Activated CD4-positive, alpha-beta T cell treated with anti-CD3 and anti-CD28 coated beads, Interleukin-2, amount 10 ng/mL, durations not matched to agents 7 days and 5 days (primary cell): ENCODE measurements around the gene PDZD4. TPM values are rescaled to one million over a fixed set of nuclear protein-coding genes. Genes with fewer than 3 reads are reported as not detected.
A peak's percentile ranks its signal among the peaks of the same experiment; 100 is the strongest.

Experiments
- CTCF ChIA-PET: fragments of 350-600 bp; sonication (Branson Sonifier 250); formaldehyde crosslinking; loops from one replicate; lab custom pipeline; 2021; ENCODE audit warnings: antibody characterized with exemption; lab: Charles Lee
- POLR2A ChIA-PET: fragments of 350-600 bp; sonication (Branson Sonifier 250); formaldehyde crosslinking; loops from one replicate; lab custom pipeline; 2021; ENCODE audit warnings: antibody characterized with exemption; lab: Charles Lee
- DNase-seq: peaks from one replicate; pipeline ENCODE4 v3.0.0-alpha.2; 2020
- H3K27ac Mint-ChIP-seq: one replicate; pipeline ENCODE4 v1.8.0; 2021; ENCODE audit warnings: mild to moderate bottlenecking, moderate library complexity, mixed read lengths
- H3K27me3 Mint-ChIP-seq: one replicate; pipeline ENCODE4 v1.8.0; 2021; ENCODE audit warnings: mixed read lengths
- H3K36me3 Mint-ChIP-seq: one replicate; pipeline ENCODE4 v1.8.0; 2021; ENCODE audit warnings: low read depth, mixed read lengths
- H3K4me1 Mint-ChIP-seq: one replicate; pipeline ENCODE4 v1.8.0; 2021; ENCODE audit warnings: mixed read lengths
- H3K4me3 Mint-ChIP-seq: one replicate; pipeline ENCODE4 v1.8.0; 2021; ENCODE audit warnings: mild to moderate bottlenecking, moderate library complexity, mixed read lengths
- H3K9me3 Mint-ChIP-seq: one replicate; pipeline ENCODE4 v1.8.0; 2021; ENCODE audit warnings: mixed read lengths
- total RNA-seq, 2 experiments: library from RNA; stranded (reverse); gene quantifications; one replicate each; pipeline ENCODE4 v1.2.3, GENCODE V29; 2021

Gene PDZD4
- total RNA-seq, 2 experiments from 2014 or later, result 0.32 to 0.60 TPM

DNA sequence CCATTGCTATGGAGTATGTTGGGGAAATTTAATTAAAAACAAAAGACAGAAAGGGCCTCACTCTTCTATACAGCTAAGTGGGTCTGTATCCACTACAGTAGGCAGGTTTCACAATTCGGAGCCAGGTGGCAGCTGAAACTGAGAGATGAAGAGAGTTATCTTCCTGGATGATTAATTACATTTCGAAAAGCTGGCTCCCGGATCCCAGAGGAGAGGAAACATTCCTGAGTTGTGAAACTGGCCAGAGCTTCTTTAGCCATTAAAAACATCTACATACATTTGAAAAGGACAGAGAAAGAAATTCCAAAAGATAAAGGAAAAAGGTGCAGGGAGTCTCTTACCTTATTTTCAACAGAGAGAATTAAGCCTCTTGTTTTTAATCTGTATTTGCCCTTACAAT, 15.5 kb upstream of the PDZD4 start:
- H3K27me3 Mint-ChIP-seq, result peaks cover 26% of the 10 kb centered on the region
- no peak overlapping the region for H3K27ac Mint-ChIP-seq
- no peaks in the 10 kb centered on the region for H3K4me1 Mint-ChIP-seq
- H3K4me3 Mint-ChIP-seq, result no peak overlapping the region
- DNase-seq, result no peak
- ChIA-PET CTCF (no interaction called here), POLR2A (no interaction called here)
- H3K9me3 Mint-ChIP-seq, result no peaks in the 10 kb centered on the region
- no peaks in the 10 kb centered on the region for H3K36me3 Mint-ChIP-seq

DNA sequence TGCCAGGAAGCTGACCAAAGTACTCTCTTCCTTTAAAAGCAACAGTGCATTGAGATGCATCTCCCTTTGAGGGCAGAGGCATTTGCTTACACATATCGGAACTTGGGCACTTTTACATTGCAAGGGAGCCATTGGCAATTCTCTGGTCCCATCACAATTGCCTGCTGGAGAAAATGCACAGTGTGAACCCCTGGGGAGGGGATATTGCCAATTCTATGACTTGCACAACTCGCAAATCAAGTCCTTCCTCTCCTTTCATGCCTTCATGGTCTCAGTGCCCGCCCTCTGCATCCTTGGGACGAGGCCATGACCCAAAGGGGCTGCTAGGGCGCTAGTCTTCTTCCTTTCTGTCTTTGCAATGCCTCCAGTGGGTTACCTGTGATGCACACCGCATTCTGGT, 14.9 kb upstream of the PDZD4 start:
- CTCF ChIA-PET, result no interaction called here
- H3K4me3 Mint-ChIP-seq, result no peak overlapping the region
- no peaks in the 10 kb centered on the region for H3K36me3 Mint-ChIP-seq
- POLR2A ChIA-PET, result no interaction called here
- H3K4me1 Mint-ChIP-seq, result no peaks in the 10 kb centered on the region
- H3K9me3 Mint-ChIP-seq, result no peaks in the 10 kb centered on the region
- no peak for DNase-seq
- H3K27me3 Mint-ChIP-seq, result peaks cover 26% of the 10 kb centered on the region
- H3K27ac Mint-ChIP-seq, result no peak overlapping the region

DNA sequence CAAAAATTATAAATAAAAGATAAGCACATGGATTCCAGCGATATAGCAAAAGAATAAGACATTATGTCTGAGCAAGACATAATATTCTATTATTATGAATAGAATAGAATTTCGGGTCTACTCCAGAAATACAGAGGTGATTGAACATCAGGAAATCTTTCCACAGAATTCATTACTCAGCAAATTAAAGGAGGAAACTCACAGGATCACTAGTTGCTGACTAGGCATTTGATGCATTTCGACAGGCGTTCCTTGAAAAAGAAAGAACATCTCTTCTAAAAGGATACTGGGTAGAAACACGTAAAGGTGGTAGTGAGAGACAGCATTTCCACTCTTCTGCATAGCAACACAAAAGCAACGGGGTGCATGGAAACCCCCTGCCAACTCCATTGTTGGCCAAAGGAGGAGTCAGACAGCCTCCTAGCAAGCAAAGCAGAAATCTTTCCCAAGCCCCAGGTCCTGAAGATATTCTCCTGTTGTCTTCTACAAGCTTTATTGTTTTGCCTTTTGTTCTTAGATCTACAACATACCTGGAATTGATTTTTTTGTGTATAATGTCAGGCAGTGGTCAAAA, 14.3 kb upstream of the PDZD4 start:
- H3K4me3 Mint-ChIP-seq, result no peak overlapping the region
- DNase-seq, result no peak
- ChIA-PET POLR2A (no interaction called here), CTCF (no interaction called here)
- H3K9me3 Mint-ChIP-seq, result no peaks in the 10 kb centered on the region
- no peaks in the 10 kb centered on the region for H3K36me3 Mint-ChIP-seq
- H3K27ac Mint-ChIP-seq, result no peak overlapping the region
- H3K4me1 Mint-ChIP-seq, result no peaks in the 10 kb centered on the region
- H3K27me3 Mint-ChIP-seq, result peaks cover 26% of the 10 kb centered on the region

DNA sequence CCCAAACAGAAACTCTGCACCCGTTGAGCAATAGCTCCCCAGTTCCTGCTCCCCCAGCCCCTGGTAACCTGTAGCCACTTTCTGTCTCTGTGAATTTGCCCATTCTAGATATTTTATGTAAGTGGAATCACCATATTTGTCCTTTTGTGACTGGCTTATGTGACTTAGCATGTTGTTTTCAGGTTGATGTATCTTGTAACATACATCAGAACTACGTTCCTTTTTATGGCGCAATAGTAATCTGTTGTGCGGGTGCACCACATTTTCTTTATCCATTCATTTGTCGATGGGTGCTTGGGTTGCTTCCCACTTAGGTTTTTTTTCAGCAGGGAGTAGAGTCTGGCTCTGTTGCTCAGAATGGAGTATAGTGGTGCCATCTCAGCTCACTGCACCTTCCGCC, 6.6 kb upstream of the PDZD4 start:
- peaks cover 14% of the 10 kb centered on the region for H3K27me3 Mint-ChIP-seq
- H3K9me3 Mint-ChIP-seq, result no peaks in the 10 kb centered on the region
- no peak overlapping the region for H3K27ac Mint-ChIP-seq
- H3K4me3 Mint-ChIP-seq, result no peak overlapping the region
- DNase-seq, result no peak
- ChIA-PET CTCF (interaction anchor here (1.5 kb wide), 1 partner anchor 20 kb away, joined by 5 read pairs; no protein-coding TSS in a partner anchor), POLR2A (no interaction called here)
- H3K4me1 Mint-ChIP-seq, result no peaks in the 10 kb centered on the region
- H3K36me3 Mint-ChIP-seq, result no peaks in the 10 kb centered on the region

DNA sequence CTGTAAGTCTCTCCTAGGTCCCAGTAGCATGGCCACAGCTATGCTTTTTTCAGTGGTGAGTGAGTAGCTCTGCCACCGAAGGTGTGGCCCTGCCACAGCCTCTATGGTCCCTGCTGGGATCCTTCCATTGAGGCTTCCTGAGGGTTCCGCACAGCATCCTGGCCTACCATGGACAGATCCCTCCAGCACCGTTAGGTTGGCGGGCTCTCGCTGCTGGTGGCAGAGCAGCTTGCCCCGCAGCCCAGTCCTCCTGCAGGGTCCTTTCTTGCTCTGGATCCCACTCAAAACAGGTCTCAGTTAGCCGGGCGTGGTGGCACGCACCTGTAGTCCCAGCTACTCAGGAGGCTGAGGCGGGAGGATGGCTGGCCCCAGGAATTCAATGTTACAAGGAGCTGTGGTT, 2.4 kb upstream of the PDZD4 start:
- Mint-ChIP-seq H3K36me3 (no peaks in the 10 kb centered on the region), H3K9me3 (no peaks in the 10 kb centered on the region), H3K27ac (no peak overlapping the region), H3K27me3 (peaks cover 22% of the 10 kb centered on the region), H3K4me1 (no peaks in the 10 kb centered on the region), H3K4me3 (no peak overlapping the region)
- DNase-seq, result no peak
- CTCF ChIA-PET, result no interaction called here
- POLR2A ChIA-PET, result no interaction called here

DNA sequence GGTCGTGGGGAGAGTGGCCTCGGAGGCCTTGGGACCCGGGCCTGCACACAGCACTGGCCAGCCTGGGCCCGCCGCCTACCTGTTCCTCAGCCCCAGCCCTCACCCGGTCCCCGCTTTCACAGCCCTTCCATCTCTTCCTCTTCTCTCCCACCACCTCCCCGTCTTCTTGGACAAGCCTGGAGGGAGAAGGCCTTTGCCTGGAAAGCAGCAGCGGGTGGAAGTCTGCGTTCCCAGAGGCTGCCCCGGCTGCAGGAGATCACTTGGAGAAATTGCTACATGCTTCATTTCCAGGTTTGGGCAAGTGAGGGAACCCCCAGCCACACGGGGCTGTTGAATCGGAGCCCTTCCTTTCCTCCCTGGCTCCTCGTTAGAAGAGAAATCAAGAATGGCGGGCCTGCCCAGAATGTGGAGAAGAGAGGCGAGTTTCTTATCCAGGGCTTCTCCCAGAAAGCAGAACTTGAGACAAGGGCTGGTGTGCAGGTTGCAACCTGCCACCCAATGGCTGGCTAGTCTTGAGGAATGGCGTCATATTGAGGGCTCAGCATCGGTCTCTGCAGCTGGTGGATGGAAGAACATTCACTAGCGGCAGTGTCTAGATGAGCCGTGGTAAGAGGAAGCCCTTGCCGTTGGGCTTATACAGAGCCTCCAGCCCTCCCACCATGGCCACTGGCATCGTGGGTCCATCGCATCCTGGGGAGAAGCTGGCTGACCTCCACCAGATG, 1.2 kb upstream of the PDZD4 start:
- ChIA-PET POLR2A (no interaction called here), CTCF (no interaction called here)
- Mint-ChIP-seq H3K4me3 (peak overlapping the region; percentile 27), H3K36me3 (no peaks in the 10 kb centered on the region), H3K27ac (no peak overlapping the region), H3K27me3 (peaks cover 32% of the 10 kb centered on the region), H3K9me3 (no peaks in the 10 kb centered on the region), H3K4me1 (peaks cover 6% of the 10 kb centered on the region)
- DNase-seq, result no peak

DNA sequence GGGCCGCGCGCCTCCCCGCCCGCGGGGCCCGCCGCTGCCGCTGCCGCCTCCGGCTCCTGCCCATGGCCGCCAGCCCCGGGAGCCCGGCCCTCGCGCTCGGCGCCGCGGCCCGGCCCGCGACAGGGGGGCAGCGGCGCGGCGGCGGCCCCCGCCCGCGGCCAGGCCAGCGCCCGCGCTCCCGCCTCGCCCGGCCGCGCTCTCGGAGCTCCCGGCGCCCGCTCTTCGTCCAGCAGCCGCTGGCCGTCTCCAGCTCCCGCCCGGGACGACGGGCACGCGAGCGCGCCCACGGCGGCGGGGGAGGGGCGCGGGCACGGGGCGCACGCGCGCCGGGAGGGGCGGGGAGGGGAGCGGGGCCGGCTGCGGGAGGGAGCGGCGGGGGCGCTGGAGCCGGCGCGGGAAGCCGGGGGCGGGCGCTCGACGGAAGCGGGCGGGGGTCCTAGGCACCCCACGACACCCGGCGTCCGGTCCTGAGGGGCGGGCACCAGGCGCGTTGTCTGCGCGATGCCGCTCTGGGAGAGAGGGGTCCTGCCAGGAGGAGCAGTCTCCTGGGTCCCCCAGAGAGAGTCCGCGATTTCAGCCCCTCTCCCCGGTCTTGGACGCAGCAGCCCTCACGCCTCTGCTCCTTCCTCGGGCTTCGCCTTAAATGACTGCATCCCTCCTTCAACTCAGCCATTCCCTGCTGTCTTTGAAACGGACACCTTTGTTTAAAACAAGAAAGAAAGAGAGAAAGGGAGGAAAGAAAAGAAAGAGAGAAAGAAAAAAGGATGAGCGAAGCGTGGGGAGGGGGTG, 490 bp upstream of the PDZD4 start:
- no peak overlapping the region for H3K4me3 Mint-ChIP-seq

DNA sequence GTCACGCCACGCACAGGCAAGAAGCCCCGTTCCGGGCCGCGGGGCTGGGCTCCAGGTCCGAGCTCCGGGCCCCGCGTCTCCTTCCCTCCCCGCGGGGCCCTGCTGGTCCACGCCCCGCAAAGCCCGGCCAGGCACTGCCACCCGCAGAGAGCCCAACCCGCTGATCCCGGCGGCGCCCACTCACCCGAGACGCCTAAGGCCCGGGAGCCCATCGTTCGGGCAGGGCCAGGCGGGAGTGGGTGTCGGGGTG, 870 bp downstream of the PDZD4 start:
- no peak for DNase-seq
- Mint-ChIP-seq H3K4me1 (peaks cover 8% of the 10 kb centered on the region), H3K27me3 (peaks cover 35% of the 10 kb centered on the region), H3K36me3 (no peaks in the 10 kb centered on the region), H3K9me3 (no peaks in the 10 kb centered on the region), H3K4me3 (no peak overlapping the region), H3K27ac (no peak overlapping the region)
- CTCF ChIA-PET, result no interaction called here
- POLR2A ChIA-PET, result no interaction called here

More for the DNA sequence above, 490 bp upstream of the PDZD4 start:
- CTCF ChIA-PET, result no interaction called here
- H3K9me3 Mint-ChIP-seq, result no peaks in the 10 kb centered on the region
- H3K36me3 Mint-ChIP-seq, result no peaks in the 10 kb centered on the region
- H3K27me3 Mint-ChIP-seq, result peaks cover 32% of the 10 kb centered on the region
- H3K27ac Mint-ChIP-seq, result no peak overlapping the region
- peaks cover 6% of the 10 kb centered on the region for H3K4me1 Mint-ChIP-seq
- DNase-seq, result no peak
- POLR2A ChIA-PET, result no interaction called here

DNA sequence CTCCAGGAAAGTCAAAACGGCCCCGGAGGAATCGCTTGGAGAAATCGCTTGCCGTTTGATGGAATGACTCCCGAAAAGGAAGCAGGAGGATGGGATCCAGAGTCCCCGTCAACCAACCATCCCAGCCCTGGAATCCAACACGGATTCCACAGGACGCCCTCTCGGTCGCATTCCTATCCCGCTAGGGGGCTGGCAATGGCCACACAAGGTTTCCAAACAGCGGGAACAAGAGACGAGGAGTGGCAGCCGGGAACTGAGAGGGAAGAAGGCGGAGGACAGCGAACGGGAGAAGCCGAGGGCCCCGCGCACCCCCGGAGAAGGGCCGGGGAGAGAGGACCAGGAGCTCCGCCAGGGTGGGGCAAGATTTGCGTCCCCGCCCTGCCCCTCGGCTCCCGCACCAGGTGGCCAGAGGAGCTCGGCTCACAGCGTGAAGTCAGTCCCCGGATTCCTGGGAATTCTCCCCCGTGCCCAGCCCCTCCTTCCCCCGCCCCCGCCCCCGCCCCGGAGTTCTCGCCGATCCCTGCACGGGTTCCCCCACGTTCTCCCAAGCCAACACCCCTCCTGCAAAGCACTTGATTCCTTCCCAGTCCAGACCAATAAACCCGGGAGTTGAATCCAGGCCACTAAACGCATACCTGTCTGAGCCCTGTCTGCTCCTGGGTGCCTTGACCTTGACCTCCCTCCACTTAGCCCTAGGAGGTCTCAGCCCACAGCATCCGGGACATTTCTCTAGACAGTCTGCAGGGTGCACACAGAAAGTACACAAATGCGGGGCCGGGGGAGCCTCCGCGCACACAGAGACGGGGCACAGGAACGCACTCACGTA, 1.4 kb downstream of the PDZD4 start:
- Mint-ChIP-seq H3K4me1 (peaks cover 9% of the 10 kb centered on the region), H3K27me3 (peaks cover 35% of the 10 kb centered on the region), H3K36me3 (no peaks in the 10 kb centered on the region), H3K4me3 (no peak overlapping the region), H3K27ac (no peak overlapping the region), H3K9me3 (no peaks in the 10 kb centered on the region)
- DNase-seq, result no peak
- ChIA-PET POLR2A (no interaction called here), CTCF (no interaction called here)

DNA sequence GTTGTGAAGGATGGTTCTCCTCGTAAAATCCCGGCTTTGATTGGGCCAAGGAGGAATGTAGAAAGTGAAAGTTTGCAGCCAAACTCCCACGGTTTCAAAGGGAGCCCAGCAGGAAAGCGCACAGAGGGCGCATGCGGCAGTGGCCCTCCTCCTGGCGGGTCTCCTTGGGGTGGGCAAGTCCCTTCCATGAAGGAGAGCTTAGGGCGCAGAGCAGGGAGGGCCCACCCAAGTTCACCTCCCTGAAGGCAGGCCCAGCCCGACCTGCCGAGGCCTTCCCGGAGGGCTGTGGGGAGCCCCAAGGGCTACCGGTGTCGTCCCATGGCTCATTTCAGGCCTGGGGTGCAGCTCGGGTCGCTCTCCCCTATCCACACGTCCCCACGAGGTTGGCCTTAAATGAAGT, 2.0 kb downstream of the PDZD4 start:
- POLR2A ChIA-PET, result no interaction called here
- no peak overlapping the region for H3K4me3 Mint-ChIP-seq
- H3K9me3 Mint-ChIP-seq, result no peaks in the 10 kb centered on the region
- no peak for DNase-seq
- H3K27me3 Mint-ChIP-seq, result peaks cover 37% of the 10 kb centered on the region
- CTCF ChIA-PET, result no interaction called here
- H3K36me3 Mint-ChIP-seq, result no peaks in the 10 kb centered on the region
- peaks cover 14% of the 10 kb centered on the region for H3K4me1 Mint-ChIP-seq
- no peak overlapping the region for H3K27ac Mint-ChIP-seq

DNA sequence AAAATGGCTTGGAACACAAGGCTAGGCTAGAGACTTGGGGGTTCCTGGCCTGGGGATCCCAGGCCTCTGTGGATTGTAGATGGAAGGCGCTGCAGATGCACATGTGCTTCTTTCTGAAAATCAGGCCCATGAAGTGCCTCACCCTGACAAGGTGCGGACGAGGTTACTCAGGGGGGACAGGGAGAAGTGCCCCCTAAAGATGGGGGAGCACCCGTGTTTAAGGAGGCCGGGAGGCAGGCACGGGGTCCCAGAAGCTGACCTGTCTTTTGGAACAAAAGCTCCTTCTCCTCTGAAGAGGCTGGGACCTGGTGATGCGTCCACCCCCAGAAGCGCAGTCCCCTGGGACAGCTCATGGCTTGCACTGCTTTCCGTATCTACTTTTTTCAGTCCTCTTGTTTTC, 2.4 kb downstream of the PDZD4 start:
- POLR2A ChIA-PET, result no interaction called here
- no peaks in the 10 kb centered on the region for H3K36me3 Mint-ChIP-seq
- H3K27ac Mint-ChIP-seq, result no peak overlapping the region
- H3K4me1 Mint-ChIP-seq, result peaks cover 14% of the 10 kb centered on the region
- no peak for DNase-seq
- no peaks in the 10 kb centered on the region for H3K9me3 Mint-ChIP-seq
- no peak overlapping the region for H3K4me3 Mint-ChIP-seq
- CTCF ChIA-PET, result interaction anchor here (0.7 kb wide), 1 partner anchor 288 kb away, joined by 3 read pairs; no protein-coding TSS in a partner anchor
- peaks cover 34% of the 10 kb centered on the region for H3K27me3 Mint-ChIP-seq

DNA sequence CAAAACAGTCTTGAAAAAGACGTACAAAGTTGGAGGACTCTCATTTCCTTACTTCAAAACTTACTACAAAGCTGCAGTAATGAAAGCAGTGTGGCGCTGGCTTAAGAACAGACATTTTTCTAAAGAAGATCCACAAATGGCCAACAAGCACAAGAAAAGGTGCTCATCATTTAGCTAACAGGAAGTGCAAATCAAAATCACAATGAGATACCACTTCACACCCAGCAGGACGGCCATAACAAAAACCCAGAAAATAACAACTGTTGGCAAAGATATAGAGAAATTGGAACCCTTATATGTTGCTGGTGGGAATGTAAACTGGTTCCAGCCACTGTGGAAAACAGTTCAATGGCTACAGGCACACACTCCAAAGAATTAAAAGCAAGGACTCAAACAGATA, 3.3 kb downstream of the PDZD4 start:
- no peak for DNase-seq
- no peak overlapping the region for H3K4me3 Mint-ChIP-seq

DNA sequence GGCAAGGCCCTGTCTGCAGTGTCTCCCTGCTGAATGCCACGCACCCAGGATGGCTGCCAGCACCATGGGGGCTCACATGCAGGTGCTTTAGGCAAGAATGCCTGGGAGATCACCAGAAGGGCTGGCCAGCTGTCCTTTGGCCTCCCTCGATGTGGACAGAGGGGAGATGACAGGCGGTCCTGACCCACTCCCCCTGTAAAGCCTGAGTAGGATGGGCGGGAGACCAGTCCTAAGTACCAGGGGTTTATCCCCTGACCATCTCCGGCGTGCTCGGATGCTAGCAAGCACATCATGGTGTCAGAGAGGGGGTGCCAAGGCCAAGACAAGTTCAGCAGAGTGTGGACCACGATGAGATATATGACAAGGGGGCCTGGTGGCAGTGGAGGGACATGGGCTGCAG, 5.3 kb downstream of the PDZD4 start:
- Mint-ChIP-seq H3K4me3 (no peak overlapping the region), H3K36me3 (no peaks in the 10 kb centered on the region), H3K4me1 (peaks cover 37% of the 10 kb centered on the region), H3K9me3 (no peaks in the 10 kb centered on the region), H3K27me3 (peaks cover 22% of the 10 kb centered on the region), H3K27ac (no peak overlapping the region)
- DNase-seq, result no peak
- POLR2A ChIA-PET, result no interaction called here
- CTCF ChIA-PET, result no interaction called here

More for the DNA sequence above, 3.3 kb downstream of the PDZD4 start:
- ChIA-PET CTCF (no interaction called here), POLR2A (no interaction called here)
- H3K27ac Mint-ChIP-seq, result no peak overlapping the region
- H3K4me1 Mint-ChIP-seq, result peaks cover 22% of the 10 kb centered on the region
- H3K36me3 Mint-ChIP-seq, result no peaks in the 10 kb centered on the region
- peaks cover 30% of the 10 kb centered on the region for H3K27me3 Mint-ChIP-seq
- no peaks in the 10 kb centered on the region for H3K9me3 Mint-ChIP-seq
